HG02840 (cell line): ENCODE measurements around the gene KRT16.
"Not testable (repeated sequence)": the region's sequence is repeated elsewhere in the genome, so short reads cannot be mapped to it uniquely, and the experiment has no call there.

ENCODE experiments used
- ATAC-seq: cut with Tn5 transposase; IDR thresholded peaks from one replicate; pipeline ENCODE4 v1.9.1; 2021; ENCODE audit warnings: mild to moderate bottlenecking, moderate library complexity, moderate number of reproducible peaks; ENCODE audit not compliant: unreplicated experiment, low FRiP score

KRT16 gene

DNA sequence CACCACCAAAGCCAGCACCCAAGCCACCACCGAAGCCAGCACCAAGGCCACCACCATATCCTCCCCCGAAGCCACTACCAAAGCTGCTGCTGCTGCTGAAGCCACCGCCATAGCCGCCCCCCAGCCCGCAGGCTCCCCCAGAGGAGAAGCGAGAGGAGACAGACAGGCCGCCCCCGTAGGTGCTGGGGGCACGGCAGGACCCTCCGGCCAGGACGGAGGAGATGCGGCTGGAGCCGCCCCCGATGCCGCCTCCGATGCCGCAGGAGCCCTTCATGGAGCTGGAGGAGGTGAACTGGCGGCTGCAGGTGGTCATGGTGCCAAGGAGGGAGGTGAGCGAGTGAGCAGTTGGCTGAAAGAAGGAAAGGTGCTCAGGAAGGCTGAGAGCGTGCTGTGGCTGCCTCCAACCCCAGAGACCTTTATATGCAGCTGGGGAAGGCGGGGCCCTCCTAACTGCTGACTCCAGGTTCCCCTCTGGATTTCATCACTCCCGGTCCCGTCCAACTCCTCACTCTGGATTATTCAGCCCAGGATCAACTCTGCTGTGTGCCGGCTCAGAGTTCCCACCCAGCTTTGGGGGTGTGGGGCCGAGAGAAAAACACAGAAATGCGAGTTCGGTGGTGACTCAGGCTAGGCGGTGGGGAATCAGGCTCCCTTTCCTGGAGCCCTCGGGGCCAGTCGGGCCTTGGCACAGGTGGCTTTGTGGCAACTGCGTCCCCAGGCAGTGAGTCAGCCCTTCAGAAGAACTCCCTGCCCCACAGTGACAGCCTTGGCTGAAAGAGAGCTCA, at the start of gene KRT16:
Gene KRT16, minus strand, starts transcription at position 392 of the 785 bp plus-strand sequence. Its CDS starts 79 bp downstream, at position 313.
- not testable (repeated sequence) for ATAC-seq

- no peak for ATAC-seq
Measured at GRCh38 chr17:41660221-41660711, 47.7 kb upstream of the KRT16 start.

DNA sequence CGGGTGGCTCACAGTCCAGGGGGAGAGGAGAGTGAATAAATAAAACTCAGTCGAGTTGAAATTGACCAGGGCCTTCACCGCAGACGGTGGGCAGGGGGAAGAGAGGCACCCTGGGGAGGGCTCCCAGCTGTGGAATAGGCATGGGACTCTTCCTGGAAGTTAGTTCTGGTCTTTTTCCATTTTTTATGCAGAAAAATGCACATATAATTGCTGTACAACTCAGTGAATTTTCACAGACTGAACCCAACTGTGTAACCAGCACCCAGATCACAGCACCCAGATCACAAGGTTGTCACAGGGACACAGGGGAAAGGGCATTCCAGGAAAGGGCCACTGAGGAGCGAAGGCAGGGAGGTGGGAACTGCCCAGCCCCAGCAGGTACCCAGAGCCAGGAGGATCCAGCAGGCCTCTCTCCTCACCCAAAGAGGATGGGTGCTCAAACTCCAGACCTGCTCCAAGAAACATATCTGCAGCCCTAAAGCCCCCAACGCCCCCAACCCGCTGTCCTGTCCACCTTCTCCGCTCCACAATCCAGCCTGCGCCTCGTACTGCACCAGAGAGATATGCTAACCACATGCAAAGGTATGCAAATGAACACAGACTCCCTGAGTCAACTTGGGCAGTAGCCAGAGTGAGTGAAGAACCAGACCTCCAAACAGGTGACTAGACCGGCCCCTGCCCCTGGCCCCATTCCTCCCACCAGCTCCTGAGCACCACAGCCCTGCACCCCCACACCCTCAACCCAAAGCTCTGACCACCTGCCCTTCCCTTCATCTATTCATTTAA, 47.1 kb upstream of the KRT16 start:
- ATAC-seq, result no peak

DNA sequence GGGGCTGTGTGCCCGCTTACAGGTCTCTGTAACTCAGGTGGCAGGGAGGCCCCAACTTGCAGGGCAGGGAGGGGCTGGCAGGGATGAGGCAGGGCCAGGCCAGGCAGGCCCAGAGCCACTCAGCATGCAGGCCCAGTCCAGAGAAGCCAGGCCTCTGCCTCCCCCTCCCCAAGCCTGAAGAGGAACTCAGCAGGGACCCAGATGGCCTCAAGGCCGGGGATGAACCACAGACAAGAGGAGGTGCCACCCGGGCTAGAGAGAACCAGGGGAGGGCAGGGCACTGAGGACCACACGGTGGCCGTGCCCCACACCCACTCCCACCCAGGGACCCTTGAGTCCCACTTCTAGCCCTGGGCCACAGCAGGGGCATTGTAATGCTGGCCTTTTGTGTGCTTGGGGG, 46.3 kb upstream of the KRT16 start:
- ATAC-seq, result no peak

DNA sequence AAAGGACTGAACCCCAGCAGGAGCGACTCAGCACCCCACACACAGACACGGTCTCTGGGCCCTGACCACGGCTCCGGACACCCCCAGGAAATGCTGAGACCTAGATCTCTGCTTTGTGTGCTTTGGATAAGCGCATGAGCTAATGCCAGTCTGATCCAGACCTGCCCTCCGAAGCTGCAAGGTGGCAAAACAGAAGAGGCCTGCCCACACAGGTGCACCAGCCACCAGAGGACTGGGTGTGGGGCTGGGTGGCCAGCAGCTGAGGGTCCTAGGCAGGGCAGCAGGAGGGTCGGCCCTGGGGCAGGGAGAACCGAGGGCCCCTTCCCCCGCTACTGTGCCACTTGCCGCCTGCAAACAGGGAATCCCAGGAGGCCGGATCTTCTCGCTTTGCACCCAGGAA, 45.4 kb upstream of the KRT16 start:
- no peak for ATAC-seq

DNA sequence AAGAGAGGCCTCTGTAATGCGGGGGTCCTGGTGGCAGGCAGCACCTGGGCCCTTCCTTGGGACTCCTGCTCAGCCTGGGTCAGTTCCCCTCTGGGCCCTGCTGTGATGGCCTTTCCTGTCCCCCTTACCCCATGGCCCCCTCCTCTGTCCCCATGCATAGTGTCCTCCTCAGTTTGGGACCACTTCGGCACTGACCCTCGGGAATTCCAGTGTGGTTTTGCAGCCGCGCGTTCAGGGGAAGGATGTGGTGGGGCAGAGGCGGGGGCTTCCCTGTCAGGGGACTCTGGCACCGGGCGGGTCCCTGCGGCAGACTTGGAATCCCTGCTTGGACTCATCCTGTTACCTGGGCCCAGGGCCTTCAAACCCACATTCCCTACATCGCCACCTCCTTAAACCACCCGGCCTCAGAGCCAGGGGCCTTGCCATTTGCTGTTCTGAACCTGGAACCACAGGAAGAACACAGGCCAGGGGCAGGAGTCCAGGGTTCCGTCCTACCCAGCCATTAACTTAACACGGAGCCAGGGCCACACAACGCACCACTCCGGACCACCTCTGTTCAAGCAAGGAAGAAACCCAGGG, 44.7 kb upstream of the KRT16 start:
- no peak for ATAC-seq

DNA sequence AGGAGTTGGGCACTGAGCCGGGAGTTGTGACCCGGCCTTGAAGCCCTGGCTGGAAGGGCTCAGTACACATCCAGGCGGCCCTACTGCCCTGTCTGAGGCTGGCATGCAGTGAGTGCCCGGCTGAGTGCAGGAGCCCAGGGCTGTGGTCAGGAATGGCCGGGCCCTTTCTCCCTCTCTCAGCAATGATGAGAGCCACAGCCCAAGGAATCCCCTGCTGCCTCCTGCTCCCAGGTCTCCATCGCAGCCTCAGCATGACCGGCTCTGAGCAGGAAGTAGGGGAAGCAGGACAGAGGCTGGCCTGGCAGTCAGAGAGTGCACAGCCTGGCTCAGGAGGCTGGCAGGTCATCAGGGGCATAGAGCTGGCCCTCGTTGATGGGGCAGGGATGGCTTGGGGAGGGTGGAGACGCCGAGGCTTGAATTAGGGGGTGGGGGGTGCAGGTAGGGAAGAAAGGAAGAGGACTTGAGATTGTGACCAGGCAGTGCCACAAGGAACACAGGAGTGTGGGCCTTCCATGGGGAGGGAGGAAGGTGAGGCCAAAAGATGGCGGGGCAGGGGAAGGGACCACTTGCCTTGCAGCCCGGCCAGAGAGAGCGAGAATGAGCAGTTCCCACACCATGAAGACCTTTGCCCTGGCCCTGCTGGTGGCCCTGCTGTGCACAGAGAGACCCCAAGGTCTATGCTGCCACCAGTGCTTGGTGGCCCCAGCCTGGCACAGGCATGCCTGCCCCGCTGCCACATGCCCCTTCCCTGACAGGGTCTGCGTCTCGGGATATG, 43.9 kb upstream of the KRT16 start:
- no peak for ATAC-seq

- no peak for ATAC-seq
Measured at GRCh38 chr17:41655611-41656111, 43.1 kb upstream of the KRT16 start.

GRCh38 chr17:41654678-41655607, 42.4 kb upstream of the KRT16 start:
- ATAC-seq, result no peak

DNA sequence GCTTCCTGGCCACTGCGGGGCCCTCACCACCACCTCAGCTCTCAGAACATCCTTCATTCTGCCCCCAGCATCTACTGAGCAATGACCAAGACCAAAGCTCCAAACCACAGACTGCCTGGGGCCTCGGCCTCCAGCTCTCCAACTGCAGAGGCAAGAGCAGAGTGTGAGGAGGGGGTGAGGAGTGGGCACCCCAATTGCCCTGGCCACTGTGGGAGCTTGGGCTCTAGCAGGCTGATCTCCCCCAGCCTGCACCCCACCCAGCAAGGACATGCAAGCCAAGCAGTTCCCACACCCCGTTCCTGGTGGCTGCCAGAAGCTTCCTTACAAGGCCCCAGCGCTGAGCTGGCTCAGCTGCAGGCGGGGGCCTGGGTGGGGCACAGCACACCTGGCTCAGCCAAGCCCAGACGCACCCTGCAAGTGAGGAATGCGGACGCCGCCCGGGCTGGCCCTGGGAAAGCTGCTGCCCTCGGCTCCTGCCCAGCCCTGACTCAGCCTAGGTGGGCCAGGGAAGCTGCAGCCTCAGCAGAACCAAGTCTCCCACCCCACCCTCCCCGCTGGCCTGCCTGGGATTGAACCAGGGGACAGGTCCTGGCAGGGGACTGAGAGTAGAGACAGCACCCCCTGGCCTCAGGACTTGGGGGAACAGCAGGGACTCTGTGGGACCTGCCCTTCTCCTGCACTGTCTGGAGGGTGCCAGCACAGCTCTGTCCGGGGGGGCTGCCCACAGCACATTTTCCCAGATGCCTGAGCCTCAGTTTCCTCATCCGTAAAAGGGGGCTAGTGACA, 41.5 kb upstream of the KRT16 start:
- ATAC-seq, result no peak

DNA sequence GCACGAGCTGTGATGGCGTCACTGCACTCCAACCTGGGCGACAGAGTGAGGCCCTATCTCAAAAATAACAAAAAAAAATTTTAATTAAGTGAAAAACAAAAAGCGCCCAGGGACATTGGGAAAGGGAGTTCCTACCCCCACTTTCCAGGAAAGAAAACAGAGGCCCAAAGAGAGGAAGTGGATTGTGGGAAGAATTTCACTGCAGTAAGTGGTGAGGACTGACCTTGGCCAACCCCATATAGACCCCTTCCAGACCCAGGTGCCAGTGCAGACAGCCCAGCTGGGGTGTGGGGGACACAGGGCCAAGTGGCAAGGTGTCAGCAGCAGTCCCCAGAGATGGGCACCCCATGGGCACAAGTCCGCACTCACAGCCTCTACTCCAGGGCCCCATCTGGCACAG, 40.9 kb upstream of the KRT16 start:
- ATAC-seq, result no peak

DNA sequence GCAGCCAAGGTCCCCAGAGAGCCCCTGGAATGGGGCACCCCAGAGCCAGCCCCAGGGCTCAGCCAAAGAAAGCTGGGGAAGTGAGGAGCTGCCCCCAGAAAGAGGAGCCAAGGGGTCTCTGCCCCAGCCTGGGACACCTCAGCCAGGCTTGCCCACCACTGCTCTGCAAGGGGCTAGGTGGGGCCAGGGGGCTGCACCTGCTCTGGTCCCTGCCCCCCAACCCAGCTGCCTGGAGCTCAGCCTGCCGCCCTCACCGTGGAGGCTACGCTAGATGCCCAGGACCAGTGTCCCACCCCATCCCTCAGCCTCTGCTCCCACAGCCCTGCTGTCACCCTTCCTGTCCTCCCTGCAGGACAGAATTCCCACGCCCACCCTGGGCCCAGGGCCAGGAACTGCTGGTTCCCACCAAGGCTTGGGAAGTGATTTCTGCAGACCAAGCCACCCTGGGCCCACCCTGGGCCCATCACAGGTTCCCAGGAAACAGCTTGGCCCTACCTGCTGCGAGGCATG, 39.9 kb upstream of the KRT16 start:
- no peak for ATAC-seq

GRCh38 chr17:41651625-41652460, 39.3 kb upstream of the KRT16 start:
- ATAC-seq, result no peak

GRCh38 chr17:41650794-41651624, 38.4 kb upstream of the KRT16 start:
- ATAC-seq, result no peak

GRCh38 chr17:41649923-41650519, 37.5 kb upstream of the KRT16 start:
- ATAC-seq, result no peak
